Measurements from ENCODE around the gene FTCDNL1. TPM values are rescaled to one million over a fixed set of nuclear protein-coding genes. Genes with fewer than 3 reads are reported as not detected.

The FTCDNL1 gene
- polyA plus RNA-seq, 3 donors, result 2.4 to 7.3 (median 4.1) TPM

- no peak for TF ChIP-seq CTCF (IDR thresholded peaks at IDR 0.05)
- Histone ChIP-seq H3K9me3 (replicated peaks in 1 of 2; ENCODE audit: control insufficient read depth in 1 of 2, insufficient read depth in 1 of 2, low read length in 2 of 2) (no peaks in the 10 kb centered on the region), H3K79me2 (ENCODE audit: insufficient read depth, low read length) (no peaks in the 10 kb centered on the region), H2AFZ (ENCODE audit: insufficient read depth, low read depth, low read length, poor library complexity, severe bottlenecking) (no peak overlapping the region), H3K4me3 (replicated peaks in 1 of 3; ENCODE audit: low read depth in 2 of 3, low read length in 3 of 3) (no peak overlapping the region), H3K27me3 (ENCODE audit: control insufficient read depth in 2 of 2, insufficient read depth in 2 of 2, low read length in 2 of 2) (no peaks in the 10 kb centered on the region), H3K36me3 (replicated peaks in 1 of 2; ENCODE audit: control insufficient read depth in 1 of 2, insufficient read depth in 2 of 2, low read length in 2 of 2) (no peaks in the 10 kb centered on the region), H3K4me1 (ENCODE audit: control insufficient read depth in 1 of 2, insufficient read depth in 2 of 2, low read length in 2 of 2) (peaks cover 7 to 10% of the 10 kb centered on the region in 2 donors), H3K4me2 (replicated peaks; ENCODE audit: extremely low read depth, low read length, poor library complexity, severe bottlenecking) (no peak overlapping the region), H3K9ac (ENCODE audit: insufficient read depth, low read length, poor library complexity, severe bottlenecking) (no peak overlapping the region), H3K27ac (ENCODE audit: low read depth in 1 of 2, low read length in 2 of 2) (no peak overlapping the region), H4K20me1 (ENCODE audit: insufficient read depth, low read length) (no peaks in the 10 kb centered on the region)
- no peaks in the 10 kb centered on the region for H3K36me3 Mint-ChIP-seq
- WGBS (ENCODE audit: insufficient coverage), result no CpG with 5 or more reads among the region's 1 CpG
- H3K4me1 Mint-ChIP-seq, result peaks cover 26% of the 10 kb centered on the region
- no peak for DNase-seq
- no peaks in the 10 kb centered on the region for H3K27me3 Mint-ChIP-seq (ENCODE audit: low read depth in 3 of 3)
- H3K4me3 Mint-ChIP-seq, result no peak overlapping the region
- intact Hi-C loops (cut with micrococcal nuclease), result no loop called here
- no peak overlapping the region for H3K27ac Mint-ChIP-seq
- H3K9me3 Mint-ChIP-seq, result peaks cover 0 to 7% (median 4%) of the 10 kb centered on the region in 7 donors
Observed at GRCh38 chr2:199777315-199777714, 73.7 kb downstream of the FTCDNL1 start.

- TF ChIP-seq CTCF (IDR thresholded peaks at IDR 0.05), result no peak
- no peak for DNase-seq
- H2AFZ ChIP-seq (ENCODE audit: insufficient read depth, low read depth, low read length, poor library complexity, severe bottlenecking), result no peak overlapping the region
Observed at GRCh38 chr2:199775267-199775666, 75.7 kb downstream of the FTCDNL1 start.

More at GRCh38 chr2:199775267-199775666, 75.7 kb downstream of the FTCDNL1 start:
- Histone ChIP-seq H3K79me2 (ENCODE audit: insufficient read depth, low read length) (no peaks in the 10 kb centered on the region), H3K9me3 (replicated peaks in 1 of 2; ENCODE audit: control insufficient read depth in 1 of 2, insufficient read depth in 1 of 2, low read length in 2 of 2) (no peaks in the 10 kb centered on the region), H3K27me3 (ENCODE audit: control insufficient read depth in 2 of 2, insufficient read depth in 2 of 2, low read length in 2 of 2) (no peaks in the 10 kb centered on the region), H3K4me2 (replicated peaks; ENCODE audit: extremely low read depth, low read length, poor library complexity, severe bottlenecking) (no peak overlapping the region), H3K9ac (ENCODE audit: insufficient read depth, low read length, poor library complexity, severe bottlenecking) (no peak overlapping the region), H3K36me3 (replicated peaks in 1 of 2; ENCODE audit: control insufficient read depth in 1 of 2, insufficient read depth in 2 of 2, low read length in 2 of 2) (no peaks in the 10 kb centered on the region), H3K27ac (ENCODE audit: low read depth in 1 of 2, low read length in 2 of 2) (no peak overlapping the region), H3K4me3 (replicated peaks in 1 of 3; ENCODE audit: low read depth in 2 of 3, low read length in 3 of 3) (no peak overlapping the region), H3K4me1 (ENCODE audit: control insufficient read depth in 1 of 2, insufficient read depth in 2 of 2, low read length in 2 of 2) (peaks cover 14 to 15% of the 10 kb centered on the region in 2 donors), H4K20me1 (ENCODE audit: insufficient read depth, low read length) (no peaks in the 10 kb centered on the region)
- Mint-ChIP-seq H3K27me3 (ENCODE audit: low read depth in 3 of 3) (no peaks in the 10 kb centered on the region), H3K4me1 (peaks cover 23% of the 10 kb centered on the region), H3K27ac (no peak overlapping the region), H3K4me3 (no peak overlapping the region), H3K36me3 (no peaks in the 10 kb centered on the region), H3K9me3 (peaks cover 0 to 4% (median 1%) of the 10 kb centered on the region in 7 donors)
- WGBS (ENCODE audit: insufficient coverage), result 75% methylated on average over 2 of the region's 3 CpGs
- intact Hi-C loops (cut with micrococcal nuclease), result no loop called here

All from CD14-positive monocyte (primary cell).